MM.1S (cell line): ENCODE results near the gene PRR5.

Experiments used
- CTCF ChIP-seq: fragments of 300-600 bp; sonication (generic); IDR thresholded peaks from 2 replicates; pipeline ENCODE4 v1.5.1; 2016; ENCODE audit warnings: antibody characterized with exemption, low read length, mixed read lengths
- EZH2 ChIP-seq: fragments of 300-600 bp; sonication (generic); optimal IDR thresholded peaks from 2 replicates; pipeline ENCODE3; 2017; ENCODE audit warnings: low read depth, mild to moderate bottlenecking, antibody characterized with exemption, low read length, mixed read lengths
- EZH2phosphoT487 ChIP-seq: fragments of 300-600 bp; sonication (generic); IDR thresholded peaks from 2 replicates; pipeline ENCODE4 v1.6.1; 2018; ENCODE audit warnings: antibody characterized with exemption, low read length

- no peak for TF ChIP-seq EZH2phosphoT487
- TF ChIP-seq CTCF = no peak
- no peak for TF ChIP-seq EZH2
Measured at GRCh38 chr22:44689173-44689572, 12.8 kb upstream of the PRR5 start.
